Liver (tissue), 9 donors: ENCODE results near the gene RERE. TPM values are rescaled to one million over a fixed set of nuclear protein-coding genes. Genes with fewer than 3 reads are reported as not detected.
"Not testable (repeated sequence)": the region's sequence is repeated elsewhere in the genome, so short reads cannot be mapped to it uniquely, and the experiment has no call there.

Experiments used
- DNase-seq: peaks from one replicate; pipeline ENCODE4 v3.0.0-alpha.2; 2017; ENCODE audit warnings: low spot score
- H3K27ac ChIP-seq, 2 donors: one replicate each; pipeline ENCODE4 v1.7.0; 2013; ENCODE audit warnings: inconsistent platforms in 2 of 2, low read length in 2 of 2, control low read depth in 1 of 2, low read depth in 1 of 2, mild to moderate bottlenecking in 1 of 2
- H3K27me3 ChIP-seq, 4 donors: one replicate each; pipeline versions ENCODE4 v1.6.1 to v1.7.0; 2013; ENCODE audit warnings: low read length in 3 of 4, inconsistent platforms in 1 of 4, mild to moderate bottlenecking in 1 of 4, moderate library complexity in 1 of 4; ENCODE audit not compliant: control insufficient read depth in 4 of 4, insufficient read depth in 4 of 4
- H3K36me3 ChIP-seq, 4 donors: one replicate each; pipeline versions ENCODE4 v1.6.1 to v1.7.0; 2013; ENCODE audit warnings: low read length in 3 of 4, mild to moderate bottlenecking in 3 of 4, low read depth in 1 of 4, moderate library complexity in 1 of 4; ENCODE audit not compliant: control insufficient read depth in 4 of 4, insufficient read depth in 3 of 4
- H3K4me1 ChIP-seq, 4 donors: one replicate each; pipeline versions ENCODE4 v1.6.1 to v1.7.0; 2013; ENCODE audit warnings: low read length in 3 of 4, mild to moderate bottlenecking in 3 of 4, moderate library complexity in 1 of 4; ENCODE audit not compliant: control insufficient read depth in 4 of 4, insufficient read depth in 4 of 4
- H3K4me3 ChIP-seq, 3 donors: one replicate each; pipeline versions ENCODE4 v1.6.1 to v1.7.0; 2013; ENCODE audit warnings: low read length in 3 of 3, control low read depth in 1 of 3, low read depth in 1 of 3, mild to moderate bottlenecking in 1 of 3
- H3K9ac ChIP-seq, 2 donors: one replicate each; pipeline ENCODE4 v1.7.0; 2013; ENCODE audit warnings: low read length in 2 of 2, mild to moderate bottlenecking in 2 of 2, moderate library complexity in 2 of 2, control low read depth in 1 of 2, low read depth in 1 of 2
- H3K9me3 ChIP-seq, 4 donors: one replicate each; pipeline versions ENCODE4 v1.6.1 to v1.7.0; 2013; ENCODE audit warnings: low read length in 3 of 4; ENCODE audit not compliant: control insufficient read depth in 4 of 4
- FOXA1 ChIP-seq: IDR thresholded peaks from 2 replicates; pipeline ENCODE4 v1.6.1; 2016; ENCODE audit warnings: antibody characterized with exemption
- FOXA2 ChIP-seq: IDR thresholded peaks from 2 replicates; pipeline ENCODE4 v1.6.1; 2016; ENCODE audit warnings: antibody characterized with exemption
- HNF4A ChIP-seq, 2 donors: conservative IDR thresholded peaks; 2 replicates each; pipeline ENCODE4 v1.6.1; 2016; ENCODE audit warnings: antibody characterized with exemption in 2 of 2, mild to moderate bottlenecking in 2 of 2
- JUND ChIP-seq, 2 donors: IDR thresholded peaks; 2 replicates each; pipeline ENCODE4 v1.6.1; 2016; ENCODE audit warnings: antibody characterized with exemption in 2 of 2
- NR2F2 ChIP-seq: IDR thresholded peaks from 2 replicates; pipeline ENCODE4 v1.6.1; 2016; ENCODE audit warnings: antibody characterized with exemption
- RAD21 ChIP-seq, 2 donors: IDR thresholded peaks; 2 replicates each; pipeline ENCODE4 v1.6.1; 2016; ENCODE audit warnings: antibody characterized with exemption in 2 of 2, mild to moderate bottlenecking in 2 of 2
- REST ChIP-seq: IDR thresholded peaks from 2 replicates; pipeline ENCODE4 v1.6.1; 2016; ENCODE audit warnings: antibody characterized with exemption, mild to moderate bottlenecking
- RXRA ChIP-seq, 2 donors: IDR thresholded peaks; 2 replicates each; pipeline ENCODE4 v1.6.1; 2017 to 2018; ENCODE audit warnings: antibody characterized with exemption in 2 of 2, mild to moderate bottlenecking in 1 of 2
- SP1 ChIP-seq: IDR thresholded peaks from 2 replicates; pipeline ENCODE4 v1.6.1; 2018; ENCODE audit warnings: antibody characterized with exemption, mild to moderate bottlenecking
- TAF1 ChIP-seq: conservative IDR thresholded peaks from 2 replicates; pipeline ENCODE4 v1.6.1; 2016; ENCODE audit warnings: antibody characterized with exemption, mild to moderate bottlenecking
- YY1 ChIP-seq: IDR thresholded peaks from 2 replicates; pipeline ENCODE4 v1.6.1; 2016; ENCODE audit warnings: antibody characterized with exemption, mild to moderate bottlenecking
- ZBTB33 ChIP-seq: IDR thresholded peaks from 2 replicates; pipeline ENCODE4 v1.6.1; 2016; ENCODE audit warnings: antibody characterized with exemption
- WGBS: extraction: QIAGEN DNeasy Blood & Tissue Kit; methylation state at CpG from one replicate; pipeline ENCODE4 v1.1.7; 2013; 5-methylcytosine and 5-hydroxymethylcytosine counted together
- polyA plus RNA-seq, 2 donors: library from polyadenylated mRNA; stranded (reverse) in 1 of 2; unstranded in 1 of 2; fragments of 200-250 nt in 1 of 2; fragments of >200 nt in 1 of 2; fragmentation: Nextera tagmentation in 1 of 2; extraction: Ambion mirVana in 1 of 2; gene quantifications; one replicate each; pipeline versions ENCODE4 v1.2.1 to v1.2.3, GENCODE V29; 2013 to 2015
- total RNA-seq, 2 donors: library from RNA; depleted of rRNA; stranded (reverse); fragments of >200 nt; gene quantifications; one replicate each; pipeline ENCODE4 v1.2.3, GENCODE V29; 2014
- TF ChIP-seq, protein P1 (sequence below): fragments of 150-350 bp; IDR thresholded peaks from 2 replicates; pipeline ENCODE4 v1.5.1; 2017; ENCODE audit warnings: improper control_type of control experiment, low read depth, low read length; ENCODE audit not compliant: missing input control
- TF ChIP-seq, protein P2 (sequence below): IDR thresholded peaks from 2 replicates; pipeline ENCODE4 v1.6.1; 2016; ENCODE audit warnings: antibody characterized with exemption
- TF ChIP-seq, protein P3 (sequence below): IDR thresholded peaks from 2 replicates; pipeline ENCODE4 v1.6.1; 2016; ENCODE audit warnings: antibody characterized with exemption
- donor health status: healthy.
- donor health status: healthy.
- donor health status: healthy.
- donor health status: healthy.
- donor health status: healthy.

The RERE gene
- total and polyA plus RNA-seq, 4 donors: 9.8 to 49.1 (median 24.8) TPM

- 96% methylated on average over 2 of the region's 2 CpGs for WGBS
- no peak for TF ChIP-seq HNF4A (conservative IDR thresholded peaks at IDR 0.05)
- no peak for DNase-seq
- Histone ChIP-seq H3K36me3 (peaks cover 0 to 6% (median under 1%) of the 10 kb centered on the region in 4 donors), H3K9ac (no peak overlapping the region), H3K9me3 (no peaks in the 10 kb centered on the region), H3K27ac (no peak overlapping the region), H3K4me1 (peaks cover 0 to 2% (median 0%) of the 10 kb centered on the region in 4 donors), H3K4me3 (no peak overlapping the region), H3K27me3 (no peaks in the 10 kb centered on the region)
Measured at GRCh38 chr1:8503842-8504241, 313.6 kb downstream of the RERE start.

- 80% methylated on average over 4 of the region's 4 CpGs for WGBS
- DNase-seq, H3K4me1 ChIP-seq, H3K4me3 ChIP-seq, H3K9me3 ChIP-seq, H3K36me3 ChIP-seq, H3K9ac ChIP-seq, H3K27me3 ChIP-seq, H3K27ac ChIP-seq: not testable (repeated sequence)
Measured at GRCh38 chr1:8502949-8503348, 314.5 kb downstream of the RERE start.

GRCh38 chr1:8497210-8497819 is 320.1 kb downstream of the RERE start:
- Histone ChIP-seq H3K4me3 (no peak overlapping the region), H3K9me3 (no peaks in the 10 kb centered on the region), H3K36me3 (peaks cover 5 to 14% (median 10%) of the 10 kb centered on the region in 4 donors), H3K4me1 (peaks cover 2 to 13% (median 7%) of the 10 kb centered on the region in 4 donors), H3K27me3 (no peaks in the 10 kb centered on the region), H3K9ac (no peak overlapping the region), H3K27ac (peak overlapping the region; percentile 66 to 69)
- TF ChIP-seq RAD21 (IDR thresholded peaks at IDR 0.05): peak in 1 of 2 donors; percentile 29
- TF ChIP-seq FOXA2: no peak
- peak; percentile 25 for TF ChIP-seq SP1
- TF ChIP-seq YY1: no peak
- TF ChIP-seq HNF4A (conservative IDR thresholded peaks at IDR 0.05): peak; percentile 46 to 55
- no peak for TF ChIP-seq ZBTB33
- TF ChIP-seq, protein P1, sequence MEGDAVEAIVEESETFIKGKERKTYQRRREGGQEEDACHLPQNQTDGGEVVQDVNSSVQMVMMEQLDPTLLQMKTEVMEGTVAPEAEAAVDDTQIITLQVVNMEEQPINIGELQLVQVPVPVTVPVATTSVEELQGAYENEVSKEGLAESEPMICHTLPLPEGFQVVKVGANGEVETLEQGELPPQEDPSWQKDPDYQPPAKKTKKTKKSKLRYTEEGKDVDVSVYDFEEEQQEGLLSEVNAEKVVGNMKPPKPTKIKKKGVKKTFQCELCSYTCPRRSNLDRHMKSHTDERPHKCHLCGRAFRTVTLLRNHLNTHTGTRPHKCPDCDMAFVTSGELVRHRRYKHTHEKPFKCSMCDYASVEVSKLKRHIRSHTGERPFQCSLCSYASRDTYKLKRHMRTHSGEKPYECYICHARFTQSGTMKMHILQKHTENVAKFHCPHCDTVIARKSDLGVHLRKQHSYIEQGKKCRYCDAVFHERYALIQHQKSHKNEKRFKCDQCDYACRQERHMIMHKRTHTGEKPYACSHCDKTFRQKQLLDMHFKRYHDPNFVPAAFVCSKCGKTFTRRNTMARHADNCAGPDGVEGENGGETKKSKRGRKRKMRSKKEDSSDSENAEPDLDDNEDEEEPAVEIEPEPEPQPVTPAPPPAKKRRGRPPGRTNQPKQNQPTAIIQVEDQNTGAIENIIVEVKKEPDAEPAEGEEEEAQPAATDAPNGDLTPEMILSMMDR: no peak
- TF ChIP-seq, protein P2, sequence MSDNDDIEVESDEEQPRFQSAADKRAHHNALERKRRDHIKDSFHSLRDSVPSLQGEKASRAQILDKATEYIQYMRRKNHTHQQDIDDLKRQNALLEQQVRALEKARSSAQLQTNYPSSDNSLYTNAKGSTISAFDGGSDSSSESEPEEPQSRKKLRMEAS: no peak
- peak; percentile 97 to 98 for TF ChIP-seq JUND (IDR thresholded peaks at IDR 0.05)
- peak; percentile 38 for TF ChIP-seq NR2F2
- TF ChIP-seq REST: peak; percentile 68
- TF ChIP-seq TAF1: no peak
- TF ChIP-seq, protein P3, sequence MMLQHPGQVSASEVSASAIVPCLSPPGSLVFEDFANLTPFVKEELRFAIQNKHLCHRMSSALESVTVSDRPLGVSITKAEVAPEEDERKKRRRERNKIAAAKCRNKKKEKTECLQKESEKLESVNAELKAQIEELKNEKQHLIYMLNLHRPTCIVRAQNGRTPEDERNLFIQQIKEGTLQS: peak; percentile 91
- no peak for TF ChIP-seq FOXA1
- TF ChIP-seq RXRA (IDR thresholded peaks at IDR 0.05): peak; percentile 29 to 54
- WGBS: 73% methylated on average over 3 of the region's 3 CpGs
- DNase-seq: no peak
